GM18873 (cell line): ENCODE results near the gene SERF1A.
"Not testable (repeated sequence)": the region's sequence is repeated elsewhere in the genome, so short reads cannot be mapped to it uniquely, and the experiment has no call there.

Experiments
- ATAC-seq: cut with Tn5 transposase; IDR thresholded peaks from one replicate; pipeline ENCODE4 v1.9.1; 2021; ENCODE audit warnings: mild to moderate bottlenecking, moderate library complexity, moderate number of reproducible peaks; ENCODE audit not compliant: unreplicated experiment, low FRiP score

SERF1A gene

DNA sequence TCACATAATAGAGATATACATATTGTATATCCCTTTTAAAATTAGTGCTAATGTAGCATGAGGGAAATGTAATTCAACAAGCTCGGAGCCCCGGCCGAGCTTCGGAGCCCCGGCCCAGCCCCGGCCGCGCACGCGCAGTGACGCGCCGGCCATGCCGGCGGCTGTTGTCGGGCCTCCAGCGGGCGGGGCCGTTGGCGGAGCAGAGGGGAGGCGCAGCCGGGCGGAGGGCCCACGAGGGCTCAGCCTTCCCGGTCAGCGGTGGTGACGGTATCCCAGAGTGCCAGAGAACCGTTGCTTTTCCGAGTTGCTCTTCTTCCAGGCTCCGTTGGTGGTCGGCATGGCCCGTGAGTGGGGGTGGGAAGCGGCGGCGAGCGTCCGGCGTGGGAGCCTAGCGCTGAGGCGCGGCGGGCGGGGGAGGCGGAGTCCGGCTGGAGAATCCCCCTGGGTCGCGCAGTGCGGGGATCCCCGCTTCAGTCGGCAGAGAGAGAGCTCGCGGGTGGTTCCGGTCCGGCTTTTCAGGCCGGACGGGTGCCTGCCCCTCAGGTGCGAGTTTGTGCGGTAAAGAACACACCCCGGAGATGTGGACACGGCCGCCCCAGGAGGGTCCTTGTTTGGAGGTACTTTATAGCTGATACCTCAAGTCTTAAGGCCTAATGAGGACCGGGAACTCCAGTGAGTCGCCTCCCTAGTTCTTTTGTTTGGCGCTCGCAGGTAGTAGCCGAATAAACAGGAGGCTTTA is at the start of gene SERF1A:
Gene SERF1A, plus strand, starts transcription at position 137 of the 739 bp plus-strand sequence. Its CDS starts 201 bp downstream, at position 338.
- peak; percentile 79 for ATAC-seq

- not testable (repeated sequence) for ATAC-seq
Measured at GRCh38 chr5:70866778-70867177, 33.7 kb upstream of the SERF1A start.

DNA sequence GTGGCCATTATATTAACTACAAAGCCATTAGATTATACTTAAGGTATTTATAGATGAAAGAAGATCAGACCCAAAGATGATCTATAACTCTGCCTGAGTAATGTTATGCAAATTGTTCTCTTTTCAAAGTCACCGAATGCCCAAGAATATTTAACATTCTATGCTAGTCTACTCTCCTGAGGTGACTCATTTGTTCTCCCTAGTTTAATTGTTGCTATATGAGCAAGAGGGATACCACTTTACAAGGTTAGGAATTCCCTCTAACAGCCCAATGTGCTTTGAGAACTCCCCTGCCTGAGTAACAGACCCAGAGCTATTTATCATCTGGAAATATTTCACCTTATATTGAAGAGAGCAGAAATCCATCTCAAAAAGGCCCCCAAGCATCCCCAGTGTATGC is 29.8 kb upstream of the SERF1A start:
- not testable (repeated sequence) for ATAC-seq

DNA sequence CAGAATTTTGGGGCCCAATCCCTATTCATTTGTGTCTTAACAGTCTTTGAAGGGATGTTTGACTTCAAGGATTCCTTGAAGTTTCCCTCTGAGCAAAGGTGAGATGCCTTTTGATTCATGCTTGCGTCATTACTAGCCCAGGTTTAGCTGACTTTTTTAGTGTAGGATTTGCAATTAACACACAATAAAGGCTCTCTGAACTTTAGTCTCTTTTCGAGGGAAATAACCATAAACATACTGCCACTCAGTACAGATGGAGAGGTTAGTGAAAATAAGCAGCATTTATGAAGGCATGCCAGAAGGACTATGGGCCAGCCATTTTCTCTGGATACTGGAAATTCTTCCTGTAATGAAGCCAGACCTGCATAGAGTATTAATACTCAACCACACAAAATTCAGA is 4.4 kb upstream of the SERF1A start:
- ATAC-seq = not testable (repeated sequence)

DNA sequence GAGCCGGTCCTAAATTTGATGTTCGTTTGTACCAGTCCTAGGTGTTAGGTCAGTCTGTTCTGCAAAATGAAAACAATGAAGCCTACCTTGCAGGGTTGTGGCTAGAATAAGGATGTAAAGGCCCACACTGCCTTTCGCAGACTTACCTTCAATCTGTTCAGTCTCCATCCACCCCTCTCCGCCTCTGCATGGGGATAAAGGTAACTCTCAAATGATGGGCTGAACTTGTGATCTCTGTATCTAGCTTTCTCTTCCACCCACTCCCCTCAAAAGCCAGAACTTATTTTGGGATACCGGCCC is 753 bp downstream of the SERF1A start:
- peak; percentile 19 for ATAC-seq

DNA sequence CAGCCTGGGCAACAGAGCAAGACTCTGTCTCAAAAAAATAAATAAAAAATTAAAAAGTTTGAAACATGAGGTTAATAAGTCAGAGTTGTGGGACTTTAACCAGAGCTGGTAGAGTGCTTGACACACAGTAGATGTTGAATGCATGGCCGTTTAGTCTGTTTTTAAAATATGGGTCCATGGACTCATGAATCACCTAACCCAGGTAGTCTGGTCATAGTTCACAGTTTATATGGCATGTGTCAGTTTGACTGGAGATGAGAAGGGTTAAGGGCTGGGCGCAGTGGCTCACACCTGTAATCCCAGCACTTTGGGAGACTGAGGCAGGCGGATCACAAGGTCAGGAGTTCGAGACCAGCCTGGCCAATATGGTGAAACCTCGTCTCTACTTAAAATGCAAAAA is 6.2 kb downstream of the SERF1A start:
- ATAC-seq = not testable (repeated sequence)

DNA sequence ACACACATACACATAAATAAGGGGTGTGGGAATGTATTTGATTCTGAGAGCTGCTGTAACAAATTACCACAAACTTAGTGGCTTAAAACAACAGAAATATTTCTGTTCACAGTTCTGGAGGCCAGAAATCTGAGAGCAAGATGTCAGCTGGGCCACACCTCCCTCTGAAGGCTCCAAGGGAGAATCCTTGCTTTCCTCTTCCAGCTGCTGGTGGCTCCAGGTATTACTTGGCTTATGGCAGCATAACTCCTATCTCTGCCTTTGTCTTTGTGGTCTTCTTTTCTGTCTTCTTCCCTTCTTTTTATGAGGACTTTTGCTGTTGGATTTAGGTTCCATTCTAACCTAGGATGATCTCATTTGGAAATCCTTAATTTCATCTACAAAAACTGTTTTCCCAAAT is 16.4 kb downstream of the SERF1A start:
- ATAC-seq = not testable (repeated sequence)

DNA sequence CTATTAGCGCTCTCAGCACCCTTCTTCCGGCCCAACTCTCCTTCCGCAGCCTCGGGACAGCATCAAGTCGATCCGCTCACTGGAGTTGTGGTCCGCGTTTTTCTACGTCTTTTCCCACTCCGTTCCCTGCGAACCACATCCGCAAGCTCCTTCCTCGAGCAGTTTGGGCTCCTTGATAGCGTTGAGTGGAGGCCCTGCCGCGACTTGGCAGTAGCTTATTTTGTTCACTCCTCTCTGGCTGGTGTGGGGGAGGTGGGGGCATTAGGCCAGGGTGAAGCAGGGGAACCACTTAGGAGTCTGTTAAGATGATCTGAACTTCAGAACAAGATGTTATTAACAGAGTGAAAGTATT is 24.7 kb downstream of the SERF1A start:
- ATAC-seq = peak; percentile 10

DNA sequence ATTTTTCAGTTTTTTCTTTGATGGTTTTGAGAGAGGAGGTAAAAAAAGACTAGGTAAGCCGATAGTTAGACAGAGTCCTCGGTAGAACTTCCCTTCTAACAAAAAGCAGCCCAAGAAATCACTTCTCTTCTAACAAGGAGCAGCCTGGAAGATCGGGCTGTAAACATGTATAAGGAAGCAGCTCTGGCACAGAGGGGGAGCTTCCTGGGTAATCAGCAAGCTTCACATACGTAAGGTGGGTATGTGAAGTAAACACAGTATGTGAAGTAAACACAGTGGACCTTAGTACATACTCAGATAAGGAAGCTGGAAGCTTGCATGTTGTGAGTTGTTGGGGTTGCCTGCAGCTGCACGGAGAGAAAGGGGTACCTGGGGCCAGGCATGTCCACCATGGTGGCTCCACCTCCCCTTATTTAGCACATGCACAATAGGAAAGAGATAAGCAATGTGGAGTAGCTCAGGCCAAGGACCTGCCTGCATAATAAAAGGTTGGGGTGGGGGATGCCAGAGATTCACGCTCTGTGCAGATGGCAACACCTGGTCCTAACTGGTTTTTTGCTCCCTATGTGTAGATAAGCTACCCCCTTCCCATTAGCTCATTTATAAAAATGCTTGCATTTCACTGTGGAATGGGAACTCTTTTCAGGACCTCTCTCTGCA is 31.4 kb downstream of the SERF1A start:
- not testable (repeated sequence) for ATAC-seq

DNA sequence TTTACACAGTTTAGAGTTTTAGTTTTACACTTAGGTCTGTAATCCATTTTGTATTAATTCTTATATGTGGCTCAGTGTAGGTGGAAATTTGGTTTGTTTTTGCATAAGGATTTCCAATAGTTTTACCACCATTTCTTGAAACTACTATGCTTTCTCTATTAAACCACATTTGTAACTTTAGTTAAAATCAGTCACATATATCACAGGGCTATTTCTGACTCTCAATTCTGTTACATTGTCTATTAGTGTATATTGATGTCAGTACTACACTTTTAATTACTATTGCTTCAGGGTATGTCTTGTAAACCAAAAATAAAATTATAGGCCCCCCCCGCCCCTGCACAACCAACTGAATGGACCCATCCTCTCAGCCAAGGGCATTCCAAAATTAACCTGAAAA is 32.1 kb downstream of the SERF1A start:
- ATAC-seq = not testable (repeated sequence)

DNA sequence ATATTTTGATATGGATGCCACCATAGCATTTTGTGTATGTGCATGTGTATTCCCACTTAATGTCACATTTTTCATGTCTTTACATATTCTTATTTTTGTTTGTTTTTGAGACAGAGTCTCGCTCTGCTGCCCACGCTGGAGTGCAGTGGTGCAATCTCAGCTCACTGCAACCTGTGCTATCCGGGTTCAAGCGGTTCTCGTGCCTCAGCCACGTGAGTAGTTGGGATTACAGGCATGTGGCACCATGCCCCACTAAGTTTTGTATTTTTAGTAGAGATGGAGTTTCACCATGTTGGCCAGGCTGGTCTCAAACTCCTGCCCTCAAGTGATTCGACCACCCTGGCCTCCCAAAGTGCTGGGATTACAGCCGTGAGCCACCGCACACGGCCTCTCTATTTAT is 52.6 kb downstream of the SERF1A start:
- not testable (repeated sequence) for ATAC-seq
